ENCODE data around the gene RAF1. TPM values are rescaled to one million over a fixed set of nuclear protein-coding genes. Genes with fewer than 3 reads are reported as not detected.
A peak's percentile ranks its signal among the peaks of the same experiment; 100 is the strongest.
"Not testable (repeated sequence)": the region's sequence is repeated elsewhere in the genome, so short reads cannot be mapped to it uniquely, and the experiment has no call there.

RAF1 gene
- total and polyA plus RNA-seq, 2 of the 8 experiments (the other 6 are each of a cell fraction or from before 2014, with no cell fraction given) = 103 to 118 TPM

DNA sequence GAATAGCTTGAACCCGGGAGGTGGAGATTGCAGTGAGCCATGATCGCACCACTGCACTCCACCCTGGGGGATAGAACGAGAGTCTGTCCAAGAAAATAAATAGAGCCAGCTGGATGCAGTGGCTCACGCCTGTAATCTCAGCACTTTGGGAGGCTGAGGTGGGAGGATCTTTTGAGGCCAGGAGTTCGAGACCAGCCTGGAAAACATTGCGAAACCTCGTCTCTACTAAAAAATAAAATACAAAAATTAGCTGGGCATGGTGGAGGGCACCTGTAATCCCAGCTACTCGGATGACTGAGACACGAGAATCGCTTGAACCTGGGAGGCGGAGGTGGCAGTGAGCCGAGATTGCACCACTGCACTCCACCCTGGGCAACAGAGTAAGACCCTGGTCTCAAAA lies 120.4 kb downstream of the RAF1 start:
- H3K79me1 ChIP-seq (ENCODE audit: low read depth, low read length); H3K18ac ChIP-seq (ENCODE audit: extremely low read depth, low read length): not testable (repeated sequence)

More for the DNA sequence above, 120.4 kb downstream of the RAF1 start:
- not testable (repeated sequence) for H2BK15ac ChIP-seq (ENCODE audit: low read length); H3K27me3 ChIP-seq (replicated peaks in 1 of 4; ENCODE audit: control insufficient read depth in 3 of 4, extremely low read depth in 1 of 4, insufficient read depth in 3 of 4, low read length in 3 of 4); H3K4me1 ChIP-seq (replicated peaks in 1 of 4; ENCODE audit: control insufficient read depth in 3 of 4, insufficient read depth in 4 of 4, low read length in 3 of 4); H3K9ac ChIP-seq (replicated peaks in 1 of 4; ENCODE audit: extremely low read depth in 1 of 4, low read depth in 3 of 4, low read length in 3 of 4); H4K20me1 ChIP-seq (replicated peaks in 1 of 2; ENCODE audit: control insufficient read depth in 1 of 2, insufficient read depth in 2 of 2, low read length in 2 of 2); H3K36me3 ChIP-seq (ENCODE audit: control insufficient read depth in 2 of 4, insufficient read depth in 4 of 4, low read length in 3 of 4); DNase-seq (ENCODE audit: low read depth in 1 of 2, low spot score in 2 of 2); H3K56ac ChIP-seq (replicated peaks; ENCODE audit: insufficient read length, low read depth, low read length); H2BK5ac ChIP-seq (ENCODE audit: low read depth, low read length); H3K14ac ChIP-seq (ENCODE audit: insufficient read length); H2BK120ac ChIP-seq (replicated peaks; ENCODE audit: low read depth, low read length); H4K5ac ChIP-seq (ENCODE audit: insufficient read length, low read depth, low read length); H2AK5ac ChIP-seq (ENCODE audit: low read depth, low read length); H3K23ac ChIP-seq (ENCODE audit: insufficient read length); H2BK20ac ChIP-seq (ENCODE audit: low read length); H3K79me2 ChIP-seq (ENCODE audit: control insufficient read depth in 1 of 2, insufficient read depth in 2 of 2, low read length in 2 of 2); H4K91ac ChIP-seq (replicated peaks; ENCODE audit: insufficient read length, low read length); FAIRE-seq; H4K8ac ChIP-seq (ENCODE audit: extremely low read depth, insufficient read depth, low read length); H3K4me2 ChIP-seq (ENCODE audit: insufficient read depth in 1 of 2, low read depth in 2 of 2, low read length in 2 of 2); H3K4me3 ChIP-seq (ENCODE audit: extremely low read depth in 1 of 4, insufficient read depth in 2 of 4, low read depth in 3 of 4, low read length in 4 of 4); H2BK12ac ChIP-seq (ENCODE audit: low read depth, low read length); H3K4ac ChIP-seq (replicated peaks; ENCODE audit: insufficient read length, low read depth, low read length); H3K23me2 ChIP-seq (ENCODE audit: low read depth, low read length); H3K9me3 ChIP-seq (ENCODE audit: insufficient read depth in 2 of 2, low read depth in 1 of 2, low read length in 1 of 2); H3K27ac ChIP-seq (ENCODE audit: low read depth, low read length); H2AFZ ChIP-seq (ENCODE audit: low read length)
- peak; percentile 4; the same call in 1 of the 2 replicates for TF ChIP-seq CEBPB (IDR thresholded peaks at IDR 0.05; ENCODE audit: low read depth, low read length)
- 90% methylated on average over 12 of the region's 12 CpGs; no CpG with 5 or more reads in 1 of the 2 experiments for WGBS, 2 experiments (ENCODE audit: extremely low coverage in 1 of 2, insufficient coverage in 1 of 2, insufficient read length in 1 of 2, insufficient replicate concordance in 2 of 2, low coverage in 1 of 2, low lambda C conversion rate in 2 of 2, missing lambda C conversion rate in 1 of 2)
- ChIA-PET POLR2A (ENCODE audit: partially characterized antibody) (interaction anchor here (1.1 to 3.0 kb wide), 4 partner anchors 11 to 290 kb away, joined by 3 to 21 read pairs (median 5); partner anchors contain the start of gene MKRN2), CTCF (ENCODE audit: partially characterized antibody) (interaction anchor here (0.6 to 3.2 kb wide), 7 partner anchors 9 to 440 kb away, joined by 3 to 12 read pairs (median 6); partner anchors contain the start of gene MKRN2)
